Muscle layer of duodenum (tissue), 2 donors: ENCODE results near the gene STX8.
"Not testable (repeated sequence)": the region's sequence is repeated elsewhere in the genome, so short reads cannot be mapped to it uniquely, and the experiment has no call there.

Experiments used
- H3K27ac ChIP-seq: one replicate; pipeline ENCODE4 v1.7.0; 2013; ENCODE audit warnings: mild to moderate bottlenecking, low read length
- H3K27me3 ChIP-seq: one replicate; pipeline ENCODE4 v1.7.0; 2013; ENCODE audit warnings: low read depth, mild to moderate bottlenecking, control low read depth, low read length
- H3K36me3 ChIP-seq, 2 donors: one replicate each; pipeline ENCODE4 v1.7.0; 2013; ENCODE audit warnings: low read length in 2 of 2, control low read depth in 1 of 2, mild to moderate bottlenecking in 1 of 2; ENCODE audit not compliant: insufficient read depth in 2 of 2, control insufficient read depth in 1 of 2
- H3K4me1 ChIP-seq, 2 donors: one replicate each; pipeline ENCODE4 v1.7.0; 2013; ENCODE audit warnings: low read length in 2 of 2, mild to moderate bottlenecking in 2 of 2, control low read depth in 1 of 2, moderate library complexity in 1 of 2; ENCODE audit not compliant: insufficient read depth in 2 of 2, control insufficient read depth in 1 of 2
- H3K4me3 ChIP-seq, 2 donors: one replicate each; pipeline ENCODE4 v1.7.0; 2013; ENCODE audit warnings: low read length in 2 of 2, low read depth in 1 of 2, mild to moderate bottlenecking in 1 of 2
- H3K9me3 ChIP-seq, 2 donors: one replicate each; pipeline ENCODE4 v1.7.0; 2013; ENCODE audit warnings: low read length in 2 of 2, control low read depth in 1 of 2, mild to moderate bottlenecking in 1 of 2; ENCODE audit not compliant: control insufficient read depth in 1 of 2
- donor health status: healthy.

STX8 gene

DNA sequence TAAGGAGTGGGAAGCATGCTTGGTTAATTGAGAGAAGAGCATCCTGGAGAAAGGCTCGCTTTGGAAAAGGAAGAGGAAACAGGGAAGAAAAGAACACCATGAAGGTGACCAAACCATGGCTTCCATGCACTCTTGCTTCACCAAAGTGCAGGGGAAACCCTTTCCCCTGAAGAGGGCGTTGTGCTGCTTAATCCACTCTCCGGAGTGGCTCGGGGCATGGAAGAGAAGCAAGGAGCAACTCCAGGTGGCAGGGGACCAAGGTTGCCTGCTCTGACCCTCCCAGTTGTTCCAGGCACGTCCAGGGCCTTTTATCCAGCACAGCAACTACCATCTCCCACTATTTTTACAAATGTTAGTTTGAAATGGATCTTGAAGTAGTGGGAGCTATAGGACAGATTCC lies 108.1 kb downstream of the STX8 start:
- no peak overlapping the region for H3K27ac ChIP-seq
- no peaks in the 10 kb centered on the region for H3K4me1 ChIP-seq
- no peaks in the 10 kb centered on the region for H3K9me3 ChIP-seq
- H3K27me3 ChIP-seq = no peaks in the 10 kb centered on the region
- H3K4me3 ChIP-seq = no peak overlapping the region
- H3K36me3 ChIP-seq = no peaks in the 10 kb centered on the region

DNA sequence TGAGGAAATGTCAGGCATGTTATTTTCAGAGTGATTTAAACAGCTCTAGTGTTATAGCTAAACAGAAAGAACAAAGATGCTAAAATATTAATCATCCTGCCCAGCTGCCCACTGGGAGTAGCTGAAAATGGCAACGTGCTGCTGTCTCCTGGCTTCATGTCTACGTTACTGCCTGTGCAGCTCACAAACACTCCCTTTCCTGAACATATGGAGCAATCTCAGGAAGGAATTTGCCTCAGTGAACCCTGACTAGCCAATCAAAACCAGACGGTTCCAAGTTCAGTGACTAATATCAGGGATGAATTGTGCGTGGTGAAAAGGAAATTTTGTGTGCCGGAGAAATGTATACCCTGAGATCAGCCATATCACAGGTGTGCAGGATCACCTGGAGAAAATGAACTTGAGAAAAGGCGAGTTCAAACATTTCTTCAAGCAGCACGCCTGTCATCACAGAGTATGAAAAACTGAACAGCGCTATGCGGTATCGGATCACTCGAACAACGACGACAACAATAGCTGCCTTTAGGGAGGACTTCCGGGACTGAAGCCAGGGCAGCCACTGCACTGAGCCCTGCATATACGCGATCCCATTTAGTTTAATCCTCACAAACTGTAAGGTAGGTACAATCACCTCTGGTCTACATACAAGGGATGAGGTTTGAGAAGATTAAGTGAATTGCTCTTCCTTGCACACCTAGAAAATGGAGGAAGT lies 110.3 kb downstream of the STX8 start:
- Histone ChIP-seq H3K4me1 (no peaks in the 10 kb centered on the region), H3K4me3 (no peak overlapping the region), H3K9me3 (no peaks in the 10 kb centered on the region), H3K27me3 (no peaks in the 10 kb centered on the region), H3K27ac (no peak overlapping the region), H3K36me3 (no peaks in the 10 kb centered on the region)

DNA sequence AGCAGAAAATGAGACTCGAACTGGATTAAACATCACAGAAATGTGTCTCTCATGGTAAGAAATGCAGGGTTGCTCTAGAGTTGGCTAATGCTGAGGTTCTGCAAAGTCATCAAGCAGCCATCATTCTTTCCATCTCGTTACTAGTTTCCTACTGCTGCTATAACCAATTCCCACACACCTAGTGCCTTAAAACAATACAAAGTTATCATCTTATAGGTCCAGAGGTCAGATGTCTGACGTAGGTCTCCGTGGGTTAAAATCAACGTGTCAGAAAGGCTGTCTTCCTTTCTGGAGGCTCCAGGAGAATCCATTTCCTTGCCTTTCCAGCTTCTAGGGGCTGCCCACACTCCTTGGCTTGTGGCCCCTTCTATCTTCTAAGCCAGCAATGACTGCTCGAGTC lies 118.6 kb downstream of the STX8 start:
- Histone ChIP-seq H3K27me3 (no peaks in the 10 kb centered on the region), H3K4me3 (no peak overlapping the region), H3K27ac (no peak overlapping the region), H3K36me3 (no peaks in the 10 kb centered on the region), H3K4me1 (peaks cover 0 to 6% of the 10 kb centered on the region in 2 donors), H3K9me3 (peaks cover 0 to 5% of the 10 kb centered on the region in 2 donors)

DNA sequence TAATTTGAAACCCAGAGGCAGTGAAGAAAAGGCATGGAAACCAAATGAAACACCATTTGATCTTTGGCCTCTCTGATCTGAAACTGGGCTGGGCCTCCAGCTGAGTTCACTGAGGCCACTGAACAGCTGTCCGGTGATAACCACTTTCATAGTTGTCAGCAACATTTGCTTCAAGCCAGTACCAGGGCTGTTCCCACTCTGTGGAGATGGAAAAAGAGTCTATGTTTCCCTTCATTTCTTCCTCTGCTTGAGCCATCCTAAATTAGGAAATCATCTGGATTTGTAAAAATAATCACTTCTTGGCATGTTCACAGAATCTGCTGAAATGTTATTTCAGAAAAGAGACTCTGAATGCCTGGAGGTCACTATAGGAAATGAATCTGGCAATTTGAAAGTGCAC lies 119.3 kb downstream of the STX8 start:
- peaks cover 0 to 5% of the 10 kb centered on the region in 2 donors for H3K9me3 ChIP-seq
- no peak overlapping the region for H3K27ac ChIP-seq
- H3K27me3 ChIP-seq = no peaks in the 10 kb centered on the region
- H3K4me3 ChIP-seq = no peak overlapping the region
- H3K36me3 ChIP-seq = no peaks in the 10 kb centered on the region
- H3K4me1 ChIP-seq = peaks cover 0 to 6% of the 10 kb centered on the region in 2 donors

DNA sequence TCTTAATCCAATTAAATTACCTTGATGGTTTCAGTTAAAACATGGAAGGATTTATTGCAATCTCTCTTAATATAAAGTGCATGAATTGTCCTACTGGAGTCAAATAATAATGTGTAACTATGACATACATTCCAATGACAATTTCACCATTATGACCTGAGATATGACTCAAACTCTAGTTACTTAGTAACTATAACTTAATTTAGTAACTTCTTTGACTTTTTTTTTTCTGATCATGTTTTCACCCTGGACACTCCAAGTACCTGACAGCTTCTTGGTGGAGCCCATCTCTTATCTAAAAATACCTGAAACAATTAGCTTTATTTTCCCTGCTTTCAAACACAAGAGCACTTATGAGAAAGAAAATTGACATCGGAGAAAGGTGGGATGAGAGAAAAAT lies 123.7 kb downstream of the STX8 start:
- Histone ChIP-seq H3K36me3 (no peaks in the 10 kb centered on the region), H3K27me3 (no peaks in the 10 kb centered on the region), H3K9me3 (no peaks in the 10 kb centered on the region), H3K4me1 (peaks cover 0 to 6% of the 10 kb centered on the region in 2 donors), H3K27ac (no peak overlapping the region), H3K4me3 (no peak overlapping the region)

GRCh38 chr17:9447298-9447697 lies 128.3 kb downstream of the STX8 start:
- H3K9me3 ChIP-seq, H3K27ac ChIP-seq, H3K36me3 ChIP-seq: not testable (repeated sequence)

DNA sequence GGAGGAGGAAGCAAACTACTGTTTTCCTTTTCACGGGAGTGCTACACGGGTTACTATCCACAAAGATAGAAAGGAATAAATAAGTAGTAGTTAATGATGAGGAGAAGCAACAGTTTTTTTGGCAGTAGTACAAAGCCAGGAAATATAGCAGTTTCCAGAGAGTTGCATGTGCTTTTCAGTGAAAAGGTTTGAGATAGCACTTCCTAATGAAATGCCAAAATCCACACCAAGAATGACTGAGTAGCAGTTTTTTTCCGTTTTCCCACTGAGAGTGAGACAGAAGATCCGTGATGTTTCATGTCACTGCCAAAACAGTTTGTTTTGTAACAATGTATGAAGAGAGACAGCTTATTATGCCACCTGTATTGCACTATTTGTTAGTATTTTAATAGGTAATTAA lies 129.1 kb downstream of the STX8 start:
- Histone ChIP-seq H3K4me3 (no peak overlapping the region), H3K9me3 (no peaks in the 10 kb centered on the region)

More at GRCh38 chr17:9447298-9447697, 128.3 kb downstream of the STX8 start:
- H3K4me3 ChIP-seq, H3K4me1 ChIP-seq, H3K27me3 ChIP-seq: not testable (repeated sequence)

DNA sequence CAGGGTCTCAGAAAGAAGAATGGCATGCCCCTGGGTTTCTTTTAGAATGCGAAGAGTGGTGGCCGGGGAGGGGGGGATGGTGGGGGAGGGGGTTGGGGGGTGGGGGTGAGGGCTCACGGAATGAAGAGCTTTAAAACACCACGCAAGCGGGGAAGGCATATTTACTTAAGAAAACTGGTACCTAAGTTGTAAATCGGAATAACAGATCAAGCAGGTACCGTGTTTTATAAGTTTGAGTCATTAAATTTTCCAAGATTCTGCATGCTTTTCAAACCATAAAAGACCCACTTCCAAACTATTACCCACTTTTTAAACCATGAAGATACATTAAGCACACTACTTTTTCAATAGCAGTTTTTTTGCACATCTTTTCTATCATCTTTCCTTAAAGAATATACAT lies 130.2 kb downstream of the STX8 start:
- no peaks in the 10 kb centered on the region for H3K9me3 ChIP-seq
- H3K27ac ChIP-seq = no peak overlapping the region
- no peaks in the 10 kb centered on the region for H3K36me3 ChIP-seq
- H3K27me3 ChIP-seq = no peaks in the 10 kb centered on the region
- peaks cover 0 to 3% of the 10 kb centered on the region in 2 donors for H3K4me1 ChIP-seq
- H3K4me3 ChIP-seq = no peak overlapping the region

More for the DNA sequence above, 129.1 kb downstream of the STX8 start:
- Histone ChIP-seq H3K36me3 (no peaks in the 10 kb centered on the region), H3K4me1 (peaks cover 0 to 3% of the 10 kb centered on the region in 2 donors), H3K27ac (no peak overlapping the region), H3K27me3 (no peaks in the 10 kb centered on the region)

GRCh38 chr17:9444687-9445086 lies 130.9 kb downstream of the STX8 start:
- Histone ChIP-seq H3K27me3 (no peaks in the 10 kb centered on the region), H3K27ac (no peak overlapping the region), H3K4me1 (peaks cover 0 to 3% of the 10 kb centered on the region in 2 donors), H3K36me3 (no peaks in the 10 kb centered on the region), H3K9me3 (no peaks in the 10 kb centered on the region), H3K4me3 (no peak overlapping the region)

GRCh38 chr17:9443811-9444210 lies 131.8 kb downstream of the STX8 start:
- no peaks in the 10 kb centered on the region for H3K36me3 ChIP-seq
- no peaks in the 10 kb centered on the region for H3K9me3 ChIP-seq
- H3K4me3 ChIP-seq = no peak overlapping the region
- H3K27ac ChIP-seq = no peak overlapping the region
- H3K27me3 ChIP-seq = no peaks in the 10 kb centered on the region
- peaks cover 0 to 3% of the 10 kb centered on the region in 2 donors for H3K4me1 ChIP-seq

- Histone ChIP-seq H3K4me1 (no peaks in the 10 kb centered on the region), H3K36me3 (no peaks in the 10 kb centered on the region), H3K4me3 (no peak overlapping the region), H3K9me3 (no peaks in the 10 kb centered on the region), H3K27ac (no peak overlapping the region), H3K27me3 (no peaks in the 10 kb centered on the region)
Observed at GRCh38 chr17:9439851-9440250, 135.8 kb downstream of the STX8 start.

DNA sequence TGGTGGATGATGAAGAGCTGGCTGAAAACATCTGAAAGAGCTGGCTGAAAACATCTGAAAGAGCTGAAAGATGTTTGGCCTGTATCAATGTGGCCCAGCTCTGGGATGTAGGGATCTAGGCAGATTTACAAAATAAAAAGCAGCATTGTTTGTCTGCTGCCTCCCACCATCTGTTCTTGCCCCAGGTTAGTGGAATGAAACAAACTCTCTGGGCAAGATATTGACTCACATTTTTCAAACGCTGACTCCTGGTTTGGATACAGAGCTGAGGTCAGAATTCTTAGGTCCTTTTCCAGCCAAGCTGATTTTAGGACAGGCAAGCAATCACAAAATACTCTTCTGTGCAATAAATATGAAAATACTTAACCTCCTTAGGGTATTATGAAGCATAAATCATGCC lies 139.0 kb downstream of the STX8 start:
- Histone ChIP-seq H3K9me3 (no peaks in the 10 kb centered on the region), H3K4me3 (no peak overlapping the region), H3K36me3 (no peaks in the 10 kb centered on the region), H3K27ac (no peak overlapping the region), H3K4me1 (peaks cover 0 to 16% of the 10 kb centered on the region in 2 donors), H3K27me3 (no peaks in the 10 kb centered on the region)
